ENCODE measurements around the gene RBM26. TPM values are rescaled to one million over a fixed set of nuclear protein-coding genes. Genes with fewer than 3 reads are reported as not detected.
A peak's percentile ranks its signal among the peaks of the same experiment; 100 is the strongest.

Gene RBM26
- total and polyA plus RNA-seq, 2 experiments from 2014 or later, result 46.0 to 69.3 TPM

DNA sequence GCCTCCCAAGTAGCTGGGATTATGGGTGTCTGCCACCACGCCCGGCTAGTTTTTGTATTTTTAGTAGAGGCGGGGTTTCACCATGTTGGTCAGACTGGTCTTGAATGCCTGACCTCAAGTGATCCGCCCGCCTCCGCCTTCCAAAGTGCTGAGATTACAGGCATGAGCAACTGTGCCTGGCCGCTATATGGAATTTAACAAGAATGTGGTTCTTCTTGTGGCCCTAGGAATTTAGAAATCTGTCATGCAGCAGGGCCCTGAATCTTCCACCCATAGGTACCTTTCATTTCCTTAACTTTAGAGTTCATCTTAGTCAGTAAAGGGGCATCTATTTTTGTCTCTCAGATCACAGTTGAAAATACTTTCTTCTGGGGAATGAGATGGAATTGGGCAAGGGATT is 49.3 kb upstream of the RBM26 start (continued):
- no peak for TF ChIP-seq ZNF331 (CRISPR knock-in tag; IDR thresholded peaks at IDR 0.05; ENCODE audit: low read depth)
- TF ChIP-seq EZH2 (IDR thresholded peaks at IDR 0.05; ENCODE audit: low read depth, unreplicated experiment), result no peak
- no peak for TF ChIP-seq JUNB (IDR thresholded peaks at IDR 0.05; ENCODE audit: unreplicated experiment)
- TF ChIP-seq, protein P1, sequence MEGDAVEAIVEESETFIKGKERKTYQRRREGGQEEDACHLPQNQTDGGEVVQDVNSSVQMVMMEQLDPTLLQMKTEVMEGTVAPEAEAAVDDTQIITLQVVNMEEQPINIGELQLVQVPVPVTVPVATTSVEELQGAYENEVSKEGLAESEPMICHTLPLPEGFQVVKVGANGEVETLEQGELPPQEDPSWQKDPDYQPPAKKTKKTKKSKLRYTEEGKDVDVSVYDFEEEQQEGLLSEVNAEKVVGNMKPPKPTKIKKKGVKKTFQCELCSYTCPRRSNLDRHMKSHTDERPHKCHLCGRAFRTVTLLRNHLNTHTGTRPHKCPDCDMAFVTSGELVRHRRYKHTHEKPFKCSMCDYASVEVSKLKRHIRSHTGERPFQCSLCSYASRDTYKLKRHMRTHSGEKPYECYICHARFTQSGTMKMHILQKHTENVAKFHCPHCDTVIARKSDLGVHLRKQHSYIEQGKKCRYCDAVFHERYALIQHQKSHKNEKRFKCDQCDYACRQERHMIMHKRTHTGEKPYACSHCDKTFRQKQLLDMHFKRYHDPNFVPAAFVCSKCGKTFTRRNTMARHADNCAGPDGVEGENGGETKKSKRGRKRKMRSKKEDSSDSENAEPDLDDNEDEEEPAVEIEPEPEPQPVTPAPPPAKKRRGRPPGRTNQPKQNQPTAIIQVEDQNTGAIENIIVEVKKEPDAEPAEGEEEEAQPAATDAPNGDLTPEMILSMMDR (conservative IDR thresholded peaks at IDR 0.05; ENCODE audit: low read depth in 2 of 2), result no peak

DNA sequence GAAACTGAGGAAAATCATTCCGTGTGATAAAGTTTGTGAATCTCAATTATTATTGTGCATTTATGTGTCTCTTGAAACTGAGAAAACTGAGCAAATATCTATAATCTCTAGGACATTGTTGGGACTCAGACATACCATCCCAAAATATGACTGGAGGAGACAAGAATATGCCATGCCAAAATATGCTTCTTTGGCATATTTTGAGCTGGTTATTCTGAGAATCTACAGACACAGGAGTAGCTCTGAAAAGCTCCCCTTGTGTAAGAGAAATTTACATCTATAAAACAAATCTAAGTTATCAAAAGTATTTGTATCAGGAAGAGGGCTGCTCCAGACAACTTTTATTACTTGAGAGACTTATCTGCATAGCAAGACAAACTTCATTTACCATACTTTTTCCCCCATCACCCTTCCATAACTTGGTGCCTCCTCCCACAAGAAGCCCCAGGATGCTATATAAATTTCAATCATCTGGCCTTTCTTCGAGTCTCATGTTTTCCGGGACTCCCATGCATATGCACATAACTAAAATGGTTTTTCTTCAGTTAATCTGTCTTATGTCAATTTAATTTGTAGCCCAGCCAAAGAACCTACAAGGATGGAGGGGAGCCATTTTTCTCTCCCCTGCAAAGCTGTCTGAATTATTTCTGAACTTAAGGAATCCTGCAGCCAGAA is 46.3 kb upstream of the RBM26 start:
- no peaks in the 10 kb centered on the region for H3K27me3 ChIP-seq (ENCODE audit: insufficient read depth)
- no peaks in the 10 kb centered on the region for H3K27me3 Mint-ChIP-seq (ENCODE audit: insufficient read depth, low read depth, poor library complexity)
- no peak for DNase-seq (ENCODE audit: low spot score)
- H3K79me2 ChIP-seq (replicated peaks; ENCODE audit: insufficient read depth), result no peaks in the 10 kb centered on the region
- H3K4me1 ChIP-seq (ENCODE audit: insufficient read depth), result peaks cover 12% of the 10 kb centered on the region; the same call in 1 of the 2 replicates
- no peaks in the 10 kb centered on the region for H4K20me1 ChIP-seq (replicated peaks; ENCODE audit: insufficient read depth)
- no peak overlapping the region for H3K4me3 Mint-ChIP-seq
- H3F3A ChIP-seq (replicated peaks; ENCODE audit: low read depth), result no peaks in the 10 kb centered on the region
- no peak overlapping the region for H3K27ac Mint-ChIP-seq
- no peaks in the 10 kb centered on the region; the same call in 1 of the 2 replicates for H3K9me2 ChIP-seq (ENCODE audit: insufficient read depth)
- H3K4me2 ChIP-seq, result no peak overlapping the region; the same call in 1 of the 2 replicates
- ATAC-seq, result no peak
- no peaks in the 10 kb centered on the region for H3K36me3 Mint-ChIP-seq (ENCODE audit: low read depth)
- H3K9me3 Mint-ChIP-seq, result no peaks in the 10 kb centered on the region
- H3K4me3 ChIP-seq, result no peak overlapping the region
- no peaks in the 10 kb centered on the region for H3K36me3 ChIP-seq (ENCODE audit: insufficient read depth)
- H3K4me1 Mint-ChIP-seq, result peaks cover 16% of the 10 kb centered on the region
- no peak overlapping the region for H3K27ac ChIP-seq (ENCODE audit: low read depth)
- peak overlapping the region; percentile 57; the same call in 1 of the 2 replicates for H2AFZ ChIP-seq
- TF ChIP-seq, protein P2, sequence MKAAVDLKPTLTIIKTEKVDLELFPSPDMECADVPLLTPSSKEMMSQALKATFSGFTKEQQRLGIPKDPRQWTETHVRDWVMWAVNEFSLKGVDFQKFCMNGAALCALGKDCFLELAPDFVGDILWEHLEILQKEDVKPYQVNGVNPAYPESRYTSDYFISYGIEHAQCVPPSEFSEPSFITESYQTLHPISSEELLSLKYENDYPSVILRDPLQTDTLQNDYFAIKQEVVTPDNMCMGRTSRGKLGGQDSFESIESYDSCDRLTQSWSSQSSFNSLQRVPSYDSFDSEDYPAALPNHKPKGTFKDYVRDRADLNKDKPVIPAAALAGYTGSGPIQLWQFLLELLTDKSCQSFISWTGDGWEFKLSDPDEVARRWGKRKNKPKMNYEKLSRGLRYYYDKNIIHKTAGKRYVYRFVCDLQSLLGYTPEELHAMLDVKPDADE (IDR thresholded peaks at IDR 0.05), result no peak
- TF ChIP-seq, protein P1 (conservative IDR thresholded peaks at IDR 0.05; ENCODE audit: low read depth in 2 of 2), result no peak
- no peak for TF ChIP-seq NANOG (IDR thresholded peaks at IDR 0.05; ENCODE audit: borderline replicate concordance)
- TF ChIP-seq STAT1 (IDR thresholded peaks at IDR 0.05; ENCODE audit: unreplicated experiment), result no peak
- no peak for TF ChIP-seq POLR2AphosphoS5 (IDR thresholded peaks at IDR 0.05; ENCODE audit: low read depth)
- TF ChIP-seq ZNF331 (CRISPR knock-in tag; IDR thresholded peaks at IDR 0.05; ENCODE audit: low read depth), result no peak
- no peak for TF ChIP-seq CREB1 (CRISPR knock-in tag; IDR thresholded peaks at IDR 0.05; ENCODE audit: low read depth)
- no peak for TF ChIP-seq EZH2phosphoT487 (IDR thresholded peaks at IDR 0.05; ENCODE audit: unreplicated experiment)
- TF ChIP-seq JUNB (IDR thresholded peaks at IDR 0.05; ENCODE audit: unreplicated experiment), result no peak
- TF ChIP-seq EZH2 (IDR thresholded peaks at IDR 0.05; ENCODE audit: low read depth, unreplicated experiment), result no peak
- TF ChIP-seq ZNF114 (CRISPR knock-in tag; IDR thresholded peaks at IDR 0.05), result no peak
- TF ChIP-seq, protein P3, sequence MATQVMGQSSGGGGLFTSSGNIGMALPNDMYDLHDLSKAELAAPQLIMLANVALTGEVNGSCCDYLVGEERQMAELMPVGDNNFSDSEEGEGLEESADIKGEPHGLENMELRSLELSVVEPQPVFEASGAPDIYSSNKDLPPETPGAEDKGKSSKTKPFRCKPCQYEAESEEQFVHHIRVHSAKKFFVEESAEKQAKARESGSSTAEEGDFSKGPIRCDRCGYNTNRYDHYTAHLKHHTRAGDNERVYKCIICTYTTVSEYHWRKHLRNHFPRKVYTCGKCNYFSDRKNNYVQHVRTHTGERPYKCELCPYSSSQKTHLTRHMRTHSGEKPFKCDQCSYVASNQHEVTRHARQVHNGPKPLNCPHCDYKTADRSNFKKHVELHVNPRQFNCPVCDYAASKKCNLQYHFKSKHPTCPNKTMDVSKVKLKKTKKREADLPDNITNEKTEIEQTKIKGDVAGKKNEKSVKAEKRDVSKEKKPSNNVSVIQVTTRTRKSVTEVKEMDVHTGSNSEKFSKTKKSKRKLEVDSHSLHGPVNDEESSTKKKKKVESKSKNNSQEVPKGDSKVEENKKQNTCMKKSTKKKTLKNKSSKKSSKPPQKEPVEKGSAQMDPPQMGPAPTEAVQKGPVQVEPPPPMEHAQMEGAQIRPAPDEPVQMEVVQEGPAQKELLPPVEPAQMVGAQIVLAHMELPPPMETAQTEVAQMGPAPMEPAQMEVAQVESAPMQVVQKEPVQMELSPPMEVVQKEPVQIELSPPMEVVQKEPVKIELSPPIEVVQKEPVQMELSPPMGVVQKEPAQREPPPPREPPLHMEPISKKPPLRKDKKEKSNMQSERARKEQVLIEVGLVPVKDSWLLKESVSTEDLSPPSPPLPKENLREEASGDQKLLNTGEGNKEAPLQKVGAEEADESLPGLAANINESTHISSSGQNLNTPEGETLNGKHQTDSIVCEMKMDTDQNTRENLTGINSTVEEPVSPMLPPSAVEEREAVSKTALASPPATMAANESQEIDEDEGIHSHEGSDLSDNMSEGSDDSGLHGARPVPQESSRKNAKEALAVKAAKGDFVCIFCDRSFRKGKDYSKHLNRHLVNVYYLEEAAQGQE (IDR thresholded peaks at IDR 0.05; ENCODE audit: unreplicated experiment), result no peak

Measured in GM23338 (cell line).